BJ (cell line): ENCODE data around the gene ADM. TPM values are rescaled to one million over a fixed set of nuclear protein-coding genes. Genes with fewer than 3 reads are reported as not detected.

Experiments
- CTCF ChIA-PET: fragments of 350-600 bp; formaldehyde crosslinking; extraction: SDS; loops from one replicate; lab custom pipeline; 2021; ENCODE audit warnings: antibody characterized with exemption, inconsistent platforms; lab: Yijun Ruan, JAX
- POLR2A ChIA-PET: fragments of 300-600 bp; sonication (Branson Sonifier 250); formaldehyde crosslinking; extraction: SDS; loops from one replicate; lab custom pipeline; 2021; ENCODE audit warnings: antibody characterized with exemption; lab: Charles Lee
- DNase-seq: peaks from one replicate; pipeline ENCODE4 v3.0.0-alpha.2; 2011; ENCODE audit warnings: low read depth
- H3K27me3 ChIP-seq: 2 replicates; pipeline ENCODE4 v1.6.0; 2011; ENCODE audit warnings: low read length; ENCODE audit not compliant: control insufficient read depth, insufficient read depth
- H3K36me3 ChIP-seq: 2 replicates; pipeline ENCODE4 v1.5.1; 2011; ENCODE audit warnings: low read length; ENCODE audit not compliant: control insufficient read depth, insufficient read depth
- H3K4me3 ChIP-seq: 2 replicates; pipeline ENCODE4 v1.5.1; 2011; ENCODE audit warnings: low read depth, mild to moderate bottlenecking, control low read depth, low read length
- polyA plus RNA-seq: library from polyadenylated mRNA; depleted of rRNA; stranded (reverse); fragments of >200 nt; gene quantifications from 2 replicates; pipeline ENCODE4 v1.2.3, GENCODE V29; 2011
- TF ChIP-seq, protein P1 (sequence below): IDR thresholded peaks from 2 replicates; pipeline ENCODE4 v1.5.1; 2011; ENCODE audit warnings: low read depth, mild to moderate bottlenecking, control low read depth, inconsistent platforms, low read length, moderate library complexity; ENCODE audit not compliant: insufficient read depth

The ADM gene
- polyA plus RNA-seq, 1 experiment = 569 TPM

DNA sequence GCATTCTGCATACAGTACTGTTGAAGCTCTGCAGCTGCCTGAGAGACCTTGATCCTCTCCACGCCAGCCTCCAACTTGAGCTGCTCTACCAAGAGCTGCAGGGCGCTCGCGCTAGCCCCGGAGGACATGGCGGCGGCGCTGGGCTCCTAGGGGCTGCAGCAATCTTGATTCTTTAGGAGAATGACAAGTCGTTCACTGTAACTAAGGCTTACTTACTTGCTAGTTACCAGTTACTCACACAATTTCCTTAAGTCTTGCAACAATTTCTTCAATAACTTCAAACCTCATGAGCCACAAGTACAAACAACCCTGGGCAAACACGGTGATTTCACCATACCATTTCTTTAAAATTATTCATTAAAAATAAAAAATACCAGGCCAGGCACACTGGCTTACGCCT lies 32.7 kb upstream of the ADM start:
- CTCF ChIA-PET = no interaction called here
- POLR2A ChIA-PET = no interaction called here
- no peak for DNase-seq

DNA sequence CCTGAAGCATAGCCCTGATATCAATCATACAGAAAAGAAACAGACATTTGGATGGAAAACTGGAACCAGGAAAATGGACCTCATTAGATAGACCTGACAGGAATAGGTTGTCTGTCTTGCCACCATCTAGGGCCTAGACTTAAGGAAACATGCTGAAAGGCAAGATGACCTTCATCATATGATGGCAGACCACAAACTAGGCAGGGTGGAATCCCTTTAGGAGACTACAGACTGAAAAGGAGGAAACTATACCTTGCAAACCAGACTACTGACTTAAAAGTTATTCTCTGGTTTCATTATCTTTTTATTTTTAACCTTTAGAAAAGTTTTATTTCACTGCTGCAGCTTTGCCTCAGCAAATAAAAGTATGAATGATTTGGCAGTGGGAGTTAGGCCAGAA lies 31.1 kb upstream of the ADM start:
- no peak overlapping the region for H3K4me3 ChIP-seq
- no peak for DNase-seq
- no peaks in the 10 kb centered on the region for H3K27me3 ChIP-seq
- CTCF ChIA-PET = no interaction called here
- TF ChIP-seq, protein P1, sequence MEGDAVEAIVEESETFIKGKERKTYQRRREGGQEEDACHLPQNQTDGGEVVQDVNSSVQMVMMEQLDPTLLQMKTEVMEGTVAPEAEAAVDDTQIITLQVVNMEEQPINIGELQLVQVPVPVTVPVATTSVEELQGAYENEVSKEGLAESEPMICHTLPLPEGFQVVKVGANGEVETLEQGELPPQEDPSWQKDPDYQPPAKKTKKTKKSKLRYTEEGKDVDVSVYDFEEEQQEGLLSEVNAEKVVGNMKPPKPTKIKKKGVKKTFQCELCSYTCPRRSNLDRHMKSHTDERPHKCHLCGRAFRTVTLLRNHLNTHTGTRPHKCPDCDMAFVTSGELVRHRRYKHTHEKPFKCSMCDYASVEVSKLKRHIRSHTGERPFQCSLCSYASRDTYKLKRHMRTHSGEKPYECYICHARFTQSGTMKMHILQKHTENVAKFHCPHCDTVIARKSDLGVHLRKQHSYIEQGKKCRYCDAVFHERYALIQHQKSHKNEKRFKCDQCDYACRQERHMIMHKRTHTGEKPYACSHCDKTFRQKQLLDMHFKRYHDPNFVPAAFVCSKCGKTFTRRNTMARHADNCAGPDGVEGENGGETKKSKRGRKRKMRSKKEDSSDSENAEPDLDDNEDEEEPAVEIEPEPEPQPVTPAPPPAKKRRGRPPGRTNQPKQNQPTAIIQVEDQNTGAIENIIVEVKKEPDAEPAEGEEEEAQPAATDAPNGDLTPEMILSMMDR = no peak
- no peaks in the 10 kb centered on the region for H3K36me3 ChIP-seq
- POLR2A ChIA-PET = no interaction called here

More for the DNA sequence above, 32.7 kb upstream of the ADM start:
- H3K36me3 ChIP-seq = no peaks in the 10 kb centered on the region
- TF ChIP-seq, protein P1 = no peak
- H3K4me3 ChIP-seq = no peak overlapping the region
- no peaks in the 10 kb centered on the region for H3K27me3 ChIP-seq

DNA sequence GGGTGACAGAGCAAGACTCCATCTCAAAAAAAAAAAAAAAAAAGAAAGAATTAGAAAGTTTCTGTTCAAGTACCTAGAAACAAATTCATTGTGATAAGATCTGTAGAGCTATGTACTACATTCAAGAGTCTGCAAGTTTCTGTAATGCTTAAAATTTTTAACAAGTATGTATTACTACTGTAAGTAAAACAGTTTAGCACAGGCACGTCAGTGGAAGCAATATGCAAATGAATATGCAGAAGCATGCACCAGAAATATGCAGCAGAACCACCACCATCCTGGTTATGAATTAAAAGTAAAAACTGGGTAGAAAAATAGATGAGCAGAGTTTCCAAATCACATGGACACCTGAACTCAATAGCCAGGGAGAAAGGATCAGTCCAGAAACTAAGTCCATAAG lies 30.1 kb upstream of the ADM start:
- ChIA-PET CTCF (interaction anchor here (0.6 kb wide), 1 partner anchor 14 kb away, joined by 3 read pairs; no protein-coding TSS in a partner anchor), POLR2A (no interaction called here)
- no peak for DNase-seq
- Histone ChIP-seq H3K4me3 (no peak overlapping the region), H3K36me3 (no peaks in the 10 kb centered on the region), H3K27me3 (no peaks in the 10 kb centered on the region)
- TF ChIP-seq, protein P1 = no peak

DNA sequence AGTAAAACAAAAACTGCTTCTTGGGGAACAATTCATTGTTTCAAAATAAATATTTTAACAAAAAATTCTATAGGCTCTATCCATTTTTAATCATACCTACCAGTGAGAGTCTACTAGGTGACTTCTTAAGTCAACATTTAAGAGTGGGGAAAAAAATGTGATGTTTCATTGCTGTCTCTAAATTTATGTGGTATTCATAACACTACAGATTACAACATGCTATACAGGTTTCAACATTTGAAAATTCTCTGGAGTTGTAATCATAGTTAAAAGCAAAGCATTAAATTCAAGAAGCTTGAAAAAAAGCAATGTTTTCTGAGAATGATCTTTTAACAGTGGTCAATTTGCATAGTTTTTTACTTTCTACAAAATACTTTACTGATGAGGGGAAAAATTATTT lies 29.2 kb upstream of the ADM start:
- no peaks in the 10 kb centered on the region for H3K36me3 ChIP-seq
- H3K27me3 ChIP-seq = no peaks in the 10 kb centered on the region
- DNase-seq = no peak
- POLR2A ChIA-PET = no interaction called here
- CTCF ChIA-PET = no interaction called here
- H3K4me3 ChIP-seq = no peak overlapping the region
- TF ChIP-seq, protein P1 = no peak

DNA sequence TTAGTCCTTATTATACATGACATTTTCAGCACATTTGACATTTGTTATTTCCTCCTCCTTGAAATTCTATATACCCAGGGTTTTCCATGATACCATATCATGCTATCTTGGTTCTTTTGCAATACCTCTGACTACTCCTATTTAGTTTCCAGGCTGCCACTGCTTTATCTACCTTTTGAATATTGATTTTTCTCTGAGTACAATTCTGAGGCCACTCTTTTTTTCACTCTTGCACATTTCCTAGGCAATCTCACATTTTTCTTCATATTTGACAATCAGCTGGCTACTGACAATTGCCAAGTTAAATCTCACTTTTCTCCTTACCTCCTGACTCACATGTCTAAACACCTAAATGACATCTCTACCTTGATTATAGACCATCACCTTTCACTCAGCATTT lies 22.8 kb upstream of the ADM start:
- CTCF ChIA-PET = no interaction called here
- H3K36me3 ChIP-seq = no peaks in the 10 kb centered on the region
- no peaks in the 10 kb centered on the region for H3K27me3 ChIP-seq
- H3K4me3 ChIP-seq = no peak overlapping the region
- POLR2A ChIA-PET = no interaction called here
- DNase-seq = no peak
- TF ChIP-seq, protein P1 = no peak
